GM19468 (cell line): Measurements from ENCODE around the gene RPL27.

ENCODE experiments used
- ATAC-seq: cut with Tn5 transposase; IDR thresholded peaks from one replicate; pipeline ENCODE4 v1.9.1; 2021; ENCODE audit warnings: mild to moderate bottlenecking, moderate library complexity, moderate number of reproducible peaks; ENCODE audit not compliant: unreplicated experiment; ENCODE audit errors: extremely low read depth

Gene RPL27

GRCh38 chr17:43019418-43019817 lies 21.2 kb downstream of the RPL27 start:
- no peak for ATAC-seq

GRCh38 chr17:43020030-43020621 lies 21.9 kb downstream of the RPL27 start:
- ATAC-seq: no peak

- ATAC-seq: no peak
These were observed 22.8 kb downstream of the RPL27 start for GRCh38 chr17:43020789-43021740.

GRCh38 chr17:43021741-43022512 lies 23.7 kb downstream of the RPL27 start, which contains the start of gene VAT1:
Gene VAT1 (minus strand): TSS chr17:43022385. CDS start chr17:43022322, 63 bp downstream.
- no peak for ATAC-seq

GRCh38 chr17:43024407-43025289 lies 26.4 kb downstream of the RPL27 start, which contains the start of gene RND2:
Gene RND2 (plus strand): TSS chr17:43025231. CDS start chr17:43025348, 117 bp downstream.
- no peak for ATAC-seq

GRCh38 chr17:43025290-43025657 lies 27.1 kb downstream of the RPL27 start:
- no peak for ATAC-seq

GRCh38 chr17:43025766-43026537 lies 27.7 kb downstream of the RPL27 start:
- ATAC-seq: no peak

- no peak for ATAC-seq
These were observed 28.4 kb downstream of the RPL27 start for GRCh38 chr17:43026595-43026994.

GRCh38 chr17:43027091-43028032 lies 29.1 kb downstream of the RPL27 start:
- ATAC-seq: no peak

- no peak for ATAC-seq
These were observed 30.1 kb downstream of the RPL27 start for GRCh38 chr17:43028221-43028861.

GRCh38 chr17:43030137-43030767 lies 32.0 kb downstream of the RPL27 start:
- ATAC-seq: no peak

GRCh38 chr17:43031666-43032065 lies 33.4 kb downstream of the RPL27 start:
- no peak for ATAC-seq

- ATAC-seq: no peak
These were observed 36.0 kb downstream of the RPL27 start for GRCh38 chr17:43033948-43034881.

GRCh38 chr17:43034894-43035293 lies 36.7 kb downstream of the RPL27 start:
- no peak for ATAC-seq

GRCh38 chr17:43039646-43040045 lies 41.4 kb downstream of the RPL27 start:
- ATAC-seq: no peak

- no peak for ATAC-seq
These were observed 42.4 kb downstream of the RPL27 start for GRCh38 chr17:43040655-43041054.
